Vagina (tissue), 2 donors: ENCODE measurements around the gene NUDT16L1. TPM values are rescaled to one million over a fixed set of nuclear protein-coding genes. Genes with fewer than 3 reads are reported as not detected.

Experiments used
- DNase-seq, 2 donors: peaks; one replicate each; pipeline ENCODE4 v3.0.0-alpha.2; 2017; ENCODE audit errors: extremely low spot score in 2 of 2
- H3K27ac ChIP-seq: fragments of 200-600 bp; sonication (generic); one replicate; pipeline ENCODE4 v1.5.1; 2019
- H3K27me3 ChIP-seq: fragments of 200-600 bp; sonication (generic); one replicate; pipeline ENCODE4 v1.5.1; 2019
- H3K36me3 ChIP-seq, 2 donors: fragments of 200-600 bp; sonication (generic); one replicate each; pipeline ENCODE4 v1.5.1; 2017 to 2019
- H3K4me1 ChIP-seq: fragments of 200-600 bp; sonication (generic); one replicate; pipeline ENCODE4 v1.5.1; 2019
- H3K4me3 ChIP-seq, 2 donors: fragments of 200-600 bp; sonication (generic); 1 replicate in 1 of 2; 2 replicates in 1 of 2; pipeline ENCODE4 v1.5.1; 2016 to 2019
- H3K9me3 ChIP-seq: fragments of 200-600 bp; sonication (generic); one replicate; pipeline ENCODE4 v1.5.1; 2019
- POLR2A ChIP-seq, 2 donors: fragments of 450-650 bp; IDR thresholded peaks; one replicate each; pipeline ENCODE4 v1.6.1; 2017; ENCODE audit warnings: antibody characterized with exemption in 2 of 2, mild to moderate bottlenecking in 2 of 2, moderate library complexity in 2 of 2
- POLR2AphosphoS5 ChIP-seq, 2 donors: sonication (generic); formaldehyde crosslinking; IDR thresholded peaks; one replicate each; pipeline ENCODE4 v1.9.0; 2017; ENCODE audit warnings: antibody characterized with exemption in 2 of 2, mild to moderate bottlenecking in 2 of 2, low read depth in 1 of 2; ENCODE audit not compliant: insufficient read depth in 1 of 2
- intact Hi-C: fragments of 100-400 bp; cut with DNase I; formaldehyde crosslinking; loops from one replicate; pipeline ENCODE4 v1.15.1; 2023
- total RNA-seq: library from RNA; depleted of rRNA; stranded (reverse); fragments of >200 nt; gene quantifications from one replicate; pipeline ENCODE4 v1.2.3, GENCODE V29; 2016
- TF ChIP-seq, protein P1 (sequence below), 3 experiments: fragments of 450-650 bp in 2 of 3; fragments of 200-600 bp in 1 of 3; sonication (generic) in 1 of 3; IDR thresholded peaks; one replicate each; pipeline ENCODE4 v1.5.1; 2017 to 2019; ENCODE audit warnings: antibody characterized with exemption in 3 of 3, mild to moderate bottlenecking in 2 of 3, moderate library complexity in 2 of 3

Gene NUDT16L1
- total RNA-seq, 1 donor from 2014 or later, result 28.5 TPM

DNA sequence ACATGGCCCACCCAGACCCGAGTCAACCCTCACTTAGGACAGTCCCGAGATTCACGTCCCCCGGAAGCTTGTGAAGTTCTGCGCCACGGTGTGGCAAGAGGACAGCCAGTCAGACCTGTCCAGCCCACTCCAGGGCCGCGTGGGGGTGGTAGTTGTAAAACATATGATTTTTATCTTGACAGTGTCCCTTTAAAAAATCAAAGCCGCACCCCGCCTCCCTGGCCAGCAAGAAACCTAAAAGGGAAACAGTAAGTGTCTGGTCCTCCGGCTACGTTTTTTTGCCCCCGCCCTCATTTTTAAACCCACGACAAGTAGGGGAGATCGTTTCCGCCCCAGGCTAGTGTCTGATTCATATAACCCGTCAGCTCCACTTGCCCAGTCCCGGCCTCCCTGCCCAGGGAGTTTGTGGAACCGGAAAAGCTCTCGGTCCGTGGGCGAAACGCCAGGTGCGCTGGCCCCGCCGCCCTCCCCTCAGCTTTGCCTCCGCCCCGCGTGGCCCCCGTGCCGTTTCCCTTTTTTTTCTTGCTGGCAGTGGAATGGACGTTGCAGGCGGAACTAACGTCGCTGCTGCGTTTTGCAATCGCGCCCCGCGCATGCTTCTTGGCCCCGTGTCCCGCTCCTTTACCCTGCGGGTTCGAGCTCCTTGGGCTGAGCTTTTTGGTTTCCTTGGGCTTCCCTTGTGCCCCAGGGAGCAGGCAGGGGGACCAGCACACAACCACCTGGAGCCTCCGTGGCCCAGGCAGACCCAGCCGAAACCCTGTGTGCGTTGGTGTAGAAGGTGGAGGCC lies 13.3 kb upstream of the NUDT16L1 start:
- Histone ChIP-seq H3K4me1 (peaks cover 26% of the 10 kb centered on the region), H3K4me3 (peak overlapping the region; percentile 35 to 43), H3K9me3 (no peaks in the 10 kb centered on the region), H3K27ac (peak overlapping the region; percentile 85), H3K36me3 (peaks cover 0 to 29% of the 10 kb centered on the region in 2 donors), H3K27me3 (no peaks in the 10 kb centered on the region)
- TF ChIP-seq POLR2A (IDR thresholded peaks at IDR 0.05), result no peak
- TF ChIP-seq POLR2AphosphoS5 (IDR thresholded peaks at IDR 0.05; ENCODE audit: insufficient read depth in 1 of 2, low read depth in 1 of 2), result peak; percentile 31 to 88
- intact Hi-C loops, result no loop called here
- DNase-seq, result no peak

DNA sequence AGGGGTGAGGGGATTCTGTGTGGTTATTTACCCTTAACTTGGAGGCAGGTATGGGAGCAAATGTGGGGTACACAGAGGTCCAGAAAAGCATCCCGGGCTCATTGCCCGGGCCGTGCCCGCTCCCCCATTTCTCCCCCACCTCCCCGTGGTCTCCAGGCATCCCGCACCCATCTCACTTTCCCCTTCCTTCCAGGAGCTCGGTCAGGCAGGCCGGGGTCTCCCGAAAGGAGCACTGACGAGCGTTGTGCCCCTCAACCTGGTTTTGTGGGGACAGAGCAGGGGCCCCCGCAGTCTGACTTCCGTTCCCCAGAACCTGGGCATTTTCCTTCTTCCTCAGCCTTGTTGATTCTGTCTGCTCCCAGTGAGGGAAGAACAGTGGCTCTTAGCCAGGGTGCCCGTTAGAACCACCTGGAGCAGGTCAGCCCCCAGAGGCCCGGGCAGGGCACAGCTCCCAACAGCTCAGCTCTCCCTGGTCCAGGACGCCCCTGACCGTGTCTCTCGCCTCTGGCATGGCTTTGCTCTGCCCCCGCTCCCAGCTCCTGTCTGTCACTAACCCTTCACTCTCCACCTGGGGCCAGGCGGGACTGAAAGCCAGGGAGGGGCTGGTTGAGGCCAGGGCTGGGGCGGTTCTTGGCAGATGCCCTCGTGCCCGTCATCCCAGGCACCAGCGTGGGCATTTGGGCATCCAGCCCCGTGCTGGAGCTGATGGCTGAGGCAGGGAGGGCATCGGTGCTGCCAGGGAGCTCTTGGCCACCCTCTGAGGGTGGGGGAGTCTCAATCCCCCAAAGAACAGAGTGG lies 12.5 kb upstream of the NUDT16L1 start:
- TF ChIP-seq, protein P1, sequence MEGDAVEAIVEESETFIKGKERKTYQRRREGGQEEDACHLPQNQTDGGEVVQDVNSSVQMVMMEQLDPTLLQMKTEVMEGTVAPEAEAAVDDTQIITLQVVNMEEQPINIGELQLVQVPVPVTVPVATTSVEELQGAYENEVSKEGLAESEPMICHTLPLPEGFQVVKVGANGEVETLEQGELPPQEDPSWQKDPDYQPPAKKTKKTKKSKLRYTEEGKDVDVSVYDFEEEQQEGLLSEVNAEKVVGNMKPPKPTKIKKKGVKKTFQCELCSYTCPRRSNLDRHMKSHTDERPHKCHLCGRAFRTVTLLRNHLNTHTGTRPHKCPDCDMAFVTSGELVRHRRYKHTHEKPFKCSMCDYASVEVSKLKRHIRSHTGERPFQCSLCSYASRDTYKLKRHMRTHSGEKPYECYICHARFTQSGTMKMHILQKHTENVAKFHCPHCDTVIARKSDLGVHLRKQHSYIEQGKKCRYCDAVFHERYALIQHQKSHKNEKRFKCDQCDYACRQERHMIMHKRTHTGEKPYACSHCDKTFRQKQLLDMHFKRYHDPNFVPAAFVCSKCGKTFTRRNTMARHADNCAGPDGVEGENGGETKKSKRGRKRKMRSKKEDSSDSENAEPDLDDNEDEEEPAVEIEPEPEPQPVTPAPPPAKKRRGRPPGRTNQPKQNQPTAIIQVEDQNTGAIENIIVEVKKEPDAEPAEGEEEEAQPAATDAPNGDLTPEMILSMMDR (IDR thresholded peaks at IDR 0.05), result no peak
- no peak for TF ChIP-seq POLR2AphosphoS5 (IDR thresholded peaks at IDR 0.05; ENCODE audit: insufficient read depth in 1 of 2, low read depth in 1 of 2)
- no peak for TF ChIP-seq POLR2A (IDR thresholded peaks at IDR 0.05)
- Histone ChIP-seq H3K4me3 (peak overlapping the region; percentile 35 to 43), H3K27me3 (no peaks in the 10 kb centered on the region), H3K9me3 (no peaks in the 10 kb centered on the region), H3K4me1 (peaks cover 26% of the 10 kb centered on the region), H3K27ac (peak overlapping the region; percentile 85), H3K36me3 (peaks cover 0 to 37% of the 10 kb centered on the region in 2 donors)
- no peak for DNase-seq
- intact Hi-C loops, result no loop called here

DNA sequence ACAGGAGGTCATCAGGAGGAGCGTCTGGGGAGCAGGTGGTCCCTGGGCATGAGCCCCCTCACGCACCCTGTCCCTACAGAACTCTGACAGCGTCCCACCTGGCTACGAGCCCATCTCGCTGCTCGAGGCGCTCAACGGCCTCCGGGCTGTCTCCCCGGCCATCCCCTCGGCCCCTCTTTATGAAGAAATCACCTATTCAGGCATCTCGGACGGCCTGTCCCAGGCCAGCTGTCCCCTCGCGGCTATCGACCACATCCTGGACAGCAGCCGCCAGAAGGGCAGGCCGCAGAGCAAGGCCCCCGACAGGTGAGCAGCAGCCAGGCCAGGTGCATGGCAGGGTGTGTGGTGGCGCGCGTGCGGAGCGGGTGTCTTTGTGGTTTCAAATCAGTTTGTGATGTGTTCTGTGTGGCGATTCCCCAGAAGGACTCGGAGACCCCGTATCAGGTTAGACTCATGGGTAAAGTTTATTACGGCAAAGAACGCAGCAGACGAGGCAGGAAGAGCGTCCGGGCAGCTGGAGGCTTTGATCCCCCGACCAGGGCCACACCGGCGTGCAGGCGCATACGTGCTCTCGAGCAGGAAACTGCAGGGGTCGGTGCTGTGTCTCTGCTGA lies 11.8 kb upstream of the NUDT16L1 start:
- Histone ChIP-seq H3K27me3 (no peaks in the 10 kb centered on the region), H3K4me3 (no peak overlapping the region), H3K9me3 (no peaks in the 10 kb centered on the region), H3K36me3 (peaks cover 0 to 44% of the 10 kb centered on the region in 2 donors), H3K4me1 (peaks cover 26% of the 10 kb centered on the region), H3K27ac (no peak overlapping the region)
- TF ChIP-seq POLR2A (IDR thresholded peaks at IDR 0.05) (no peak), POLR2AphosphoS5 (IDR thresholded peaks at IDR 0.05; ENCODE audit: insufficient read depth in 1 of 2, low read depth in 1 of 2) (no peak)
- TF ChIP-seq, protein P1 (IDR thresholded peaks at IDR 0.05), result no peak
- intact Hi-C loops, result no loop called here
- no peak for DNase-seq

DNA sequence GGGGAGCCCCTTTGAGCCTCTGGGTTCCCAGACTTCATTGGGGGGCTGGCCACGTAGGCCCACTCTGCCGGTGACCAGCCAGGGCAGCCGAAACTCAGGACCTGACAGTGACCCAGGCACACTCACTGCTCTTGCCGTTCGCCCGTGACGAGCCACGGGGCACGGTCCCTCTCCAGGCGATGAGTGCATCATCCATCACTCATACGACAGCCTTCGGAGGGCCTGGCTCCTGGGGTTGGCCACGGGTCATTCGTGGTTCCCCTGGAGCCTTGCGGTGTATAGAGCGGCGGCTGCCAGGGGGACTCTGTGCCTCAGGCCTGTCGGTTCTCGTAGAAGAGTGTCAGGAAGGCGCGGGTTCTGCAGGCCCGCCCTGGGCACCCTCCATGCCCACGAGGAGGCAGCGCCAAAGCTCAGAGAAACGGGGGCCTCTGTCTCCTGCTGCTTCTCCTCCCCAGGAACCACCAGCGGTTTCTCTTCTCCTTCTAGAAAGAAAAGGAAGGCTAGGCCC lies 11.2 kb upstream of the NUDT16L1 start:
- no peak overlapping the region for H3K27ac ChIP-seq
- H3K4me3 ChIP-seq, result no peak overlapping the region
- no peaks in the 10 kb centered on the region for H3K27me3 ChIP-seq
- intact Hi-C loops, result no loop called here
- H3K4me1 ChIP-seq, result peaks cover 26% of the 10 kb centered on the region
- DNase-seq, result no peak
- TF ChIP-seq POLR2AphosphoS5 (IDR thresholded peaks at IDR 0.05; ENCODE audit: insufficient read depth in 1 of 2, low read depth in 1 of 2) (no peak), POLR2A (IDR thresholded peaks at IDR 0.05) (no peak)
- TF ChIP-seq, protein P1 (IDR thresholded peaks at IDR 0.05), result no peak
- no peaks in the 10 kb centered on the region for H3K9me3 ChIP-seq
- peaks cover 0 to 45% of the 10 kb centered on the region in 2 donors for H3K36me3 ChIP-seq

DNA sequence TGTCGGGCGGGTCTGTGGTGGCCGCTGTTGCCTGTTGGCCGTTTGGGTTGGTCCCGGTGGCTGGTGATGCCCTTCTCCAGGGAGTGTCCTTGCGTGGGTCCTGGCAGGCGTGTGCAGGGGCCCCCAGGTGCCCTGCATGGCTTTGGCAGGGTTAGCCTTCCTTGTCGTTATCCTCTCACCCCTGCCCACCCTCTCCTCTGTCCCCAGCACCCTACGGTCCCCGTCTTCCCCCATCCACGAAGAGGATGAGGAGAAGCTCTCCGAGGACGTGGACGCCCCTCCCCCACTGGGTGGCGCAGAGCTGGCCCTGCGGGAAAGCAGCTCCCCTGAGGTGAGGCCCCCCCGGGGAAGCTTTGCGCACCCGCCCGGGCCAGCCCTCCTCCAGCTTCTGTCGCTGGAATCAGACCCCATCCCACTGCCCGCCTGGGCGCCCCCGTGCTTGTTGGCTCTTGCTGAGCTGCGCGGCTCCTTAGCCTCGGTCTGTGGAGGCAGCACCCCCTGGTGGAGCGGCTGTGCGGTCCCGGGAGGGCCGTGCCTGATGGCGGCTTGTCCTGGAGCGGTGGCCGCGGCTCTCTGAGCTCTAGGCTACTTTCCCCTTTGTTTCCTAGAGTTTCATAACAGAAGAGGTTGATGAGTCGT lies 10.6 kb upstream of the NUDT16L1 start:
- peaks cover 26% of the 10 kb centered on the region for H3K4me1 ChIP-seq
- DNase-seq, result no peak

More for the DNA sequence above, 10.6 kb upstream of the NUDT16L1 start:
- Histone ChIP-seq H3K4me3 (no peak overlapping the region), H3K27me3 (no peaks in the 10 kb centered on the region), H3K36me3 (peaks cover 0 to 45% of the 10 kb centered on the region in 2 donors), H3K27ac (no peak overlapping the region), H3K9me3 (no peaks in the 10 kb centered on the region)
- intact Hi-C loops, result no loop called here
- TF ChIP-seq POLR2AphosphoS5 (IDR thresholded peaks at IDR 0.05; ENCODE audit: insufficient read depth in 1 of 2, low read depth in 1 of 2) (no peak), POLR2A (IDR thresholded peaks at IDR 0.05) (no peak)
- TF ChIP-seq, protein P1 (IDR thresholded peaks at IDR 0.05), result no peak
